GM23248 (cell line): ENCODE measurements around the gene SCMH1.

Source experiments
- EZH2 ChIP-seq: fragments of 200-600 bp; sonication (generic); IDR thresholded peaks from 2 replicates; pipeline ENCODE4 v1.6.1; 2018; ENCODE audit warnings: antibody characterized with exemption, mild to moderate bottlenecking; ENCODE audit not compliant: insufficient read depth, poor library complexity, severe bottlenecking
- EZH2phosphoT487 ChIP-seq: fragments of 200-600 bp; sonication (generic); IDR thresholded peaks from 2 replicates; pipeline ENCODE4 v1.6.1; 2018; ENCODE audit warnings: antibody characterized with exemption, moderate library complexity, mild to moderate bottlenecking, low read depth; ENCODE audit not compliant: insufficient read depth

DNA sequence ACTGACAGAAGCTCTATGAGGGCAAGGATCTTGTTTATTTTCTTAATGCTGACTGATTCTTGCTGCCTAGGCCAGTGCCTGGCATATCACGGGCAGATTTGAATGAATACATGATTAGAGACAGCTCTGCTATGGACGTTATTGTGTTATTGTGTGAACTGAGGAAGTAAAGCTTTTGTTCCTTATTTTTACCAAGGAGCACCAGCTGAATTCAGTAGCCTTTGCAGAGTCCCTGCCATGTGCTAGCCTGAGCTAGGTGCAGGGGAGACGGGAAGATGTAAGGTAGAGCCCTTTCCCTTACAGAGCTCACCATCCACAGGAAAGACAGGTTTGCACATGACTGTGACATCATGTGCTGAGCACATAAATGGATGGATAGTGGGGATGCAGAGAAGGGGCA lies 36.0 kb upstream of the SCMH1 start:
- TF ChIP-seq EZH2phosphoT487 (no peak), EZH2 (no peak)
